ENCODE measurements around the gene LDLRAD3. TPM values are rescaled to one million over a fixed set of nuclear protein-coding genes. Genes with fewer than 3 reads are reported as not detected.
"Not testable (repeated sequence)": the region's sequence is repeated elsewhere in the genome, so short reads cannot be mapped to it uniquely, and the experiment has no call there.

LDLRAD3 gene
- total RNA-seq, 1 experiment from 2014 or later = 14.6 TPM

DNA sequence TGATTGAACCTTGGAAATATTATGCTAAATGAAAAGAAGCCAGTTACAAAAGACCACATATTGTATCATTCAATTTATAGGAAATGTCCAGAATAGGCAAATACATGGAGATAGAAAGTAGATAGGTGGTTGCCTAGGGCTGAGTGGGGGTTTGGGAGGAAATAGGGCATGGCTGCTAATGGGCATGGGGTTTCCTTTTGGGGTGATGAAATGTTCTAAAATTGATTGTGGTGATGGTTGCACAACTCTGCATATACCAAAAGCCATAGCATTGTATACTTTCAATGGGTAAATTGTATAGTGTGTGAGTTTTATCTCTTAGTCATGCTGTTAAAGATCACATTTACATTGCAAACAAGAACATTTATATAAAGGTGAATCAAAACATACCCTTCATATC lies 48.7 kb downstream of the LDLRAD3 start:
- DNase-seq (ENCODE audit: low spot score) = no peak

DNA sequence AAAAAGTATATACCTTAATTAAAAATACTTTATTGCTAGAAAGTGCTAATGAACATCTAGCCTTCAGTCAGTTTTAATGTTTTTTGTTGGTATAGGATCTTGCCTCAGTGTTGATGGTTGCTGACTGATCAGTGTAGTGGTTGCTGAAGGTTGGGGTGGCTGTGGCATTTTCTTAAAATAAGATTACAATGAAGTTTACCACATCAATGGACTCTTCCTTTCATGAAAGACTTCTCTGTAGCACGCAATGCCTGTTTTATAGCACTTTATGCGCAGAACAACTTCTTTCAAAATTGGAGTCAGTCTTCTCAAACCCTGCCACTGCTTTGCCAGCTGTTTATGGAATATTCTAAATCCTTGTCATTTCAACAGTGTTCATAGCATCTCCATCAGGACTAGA lies 50.6 kb downstream of the LDLRAD3 start:
- no peak for DNase-seq (ENCODE audit: low spot score)

DNA sequence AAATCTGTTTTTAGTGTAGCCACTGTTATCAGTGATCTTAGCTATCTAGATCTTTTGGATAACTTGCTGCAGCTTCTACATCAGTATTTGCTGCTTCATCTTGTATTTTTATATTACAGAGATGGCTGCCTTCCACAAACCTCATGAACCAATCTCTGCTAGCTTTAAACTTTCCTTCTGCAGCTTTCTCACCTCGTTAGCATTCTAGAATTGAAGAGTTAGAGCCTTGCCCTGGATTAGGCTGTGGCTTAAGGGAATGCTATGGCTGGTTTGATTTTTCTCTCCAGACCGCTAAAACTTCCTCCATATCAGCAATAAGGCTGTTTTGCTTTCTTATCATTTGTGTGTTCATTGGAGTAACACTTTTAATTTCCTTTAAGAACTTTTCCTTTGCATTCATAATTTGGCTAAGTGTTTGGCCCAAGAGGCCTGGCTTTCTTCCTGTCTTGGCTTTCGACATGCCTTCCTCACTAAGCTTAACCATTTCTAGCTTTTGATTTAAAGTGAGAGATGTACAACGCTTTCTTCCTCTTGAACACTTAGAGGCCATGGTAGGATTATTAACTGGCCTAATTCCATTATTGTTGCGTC lies 51.9 kb downstream of the LDLRAD3 start:
- DNase-seq (ENCODE audit: low spot score) = no peak

DNA sequence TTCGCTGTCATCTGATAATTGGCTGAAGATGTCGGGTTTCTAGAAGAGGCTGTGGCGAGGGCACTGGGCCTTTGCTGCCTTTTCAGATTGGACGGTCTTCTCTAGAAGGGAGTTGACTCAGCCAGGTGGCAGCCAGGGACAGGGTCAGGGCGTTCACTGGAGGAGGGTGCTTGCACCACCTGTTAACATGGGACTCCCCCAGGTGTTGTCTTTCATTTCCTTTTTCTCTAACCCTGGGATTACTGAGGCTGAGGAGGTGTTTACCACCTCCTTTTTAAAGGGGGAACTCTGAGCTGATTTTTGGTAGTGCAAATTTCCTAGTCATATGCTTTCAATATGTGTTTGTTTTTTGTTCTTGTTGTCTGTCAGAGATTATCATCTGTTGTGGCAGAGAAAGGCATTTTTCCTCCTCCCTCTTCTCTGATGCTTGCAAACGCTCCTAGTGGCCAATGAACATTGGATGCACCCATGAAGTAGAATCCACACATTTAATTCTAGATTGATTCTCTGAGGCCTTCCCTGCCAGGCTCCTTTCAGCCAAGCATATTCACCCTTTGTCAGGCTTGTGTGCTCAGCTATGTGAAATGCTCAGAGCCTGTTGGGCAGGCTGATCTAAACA lies 54.1 kb downstream of the LDLRAD3 start:
- no peak for DNase-seq (ENCODE audit: low spot score)

DNA sequence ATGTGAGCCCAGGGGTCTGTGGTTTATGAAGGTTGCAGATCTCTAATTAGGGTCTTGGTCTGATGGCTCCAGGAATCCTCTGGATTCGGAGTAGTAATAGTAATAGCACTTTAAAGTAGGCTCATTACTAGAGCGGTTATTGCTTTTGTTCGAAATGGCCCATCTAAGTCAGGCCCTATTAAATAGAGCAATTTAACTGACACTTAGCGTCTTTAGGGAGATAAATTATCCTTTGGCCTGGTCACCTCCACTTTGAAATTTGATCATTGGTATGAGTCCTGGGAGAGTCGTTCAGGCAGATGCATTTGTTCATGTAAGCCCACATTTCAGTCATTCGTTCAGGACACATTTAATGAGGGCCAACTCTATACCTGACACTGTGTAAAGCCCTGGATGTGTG lies 54.8 kb downstream of the LDLRAD3 start:
- no peak for DNase-seq (ENCODE audit: low spot score)

DNA sequence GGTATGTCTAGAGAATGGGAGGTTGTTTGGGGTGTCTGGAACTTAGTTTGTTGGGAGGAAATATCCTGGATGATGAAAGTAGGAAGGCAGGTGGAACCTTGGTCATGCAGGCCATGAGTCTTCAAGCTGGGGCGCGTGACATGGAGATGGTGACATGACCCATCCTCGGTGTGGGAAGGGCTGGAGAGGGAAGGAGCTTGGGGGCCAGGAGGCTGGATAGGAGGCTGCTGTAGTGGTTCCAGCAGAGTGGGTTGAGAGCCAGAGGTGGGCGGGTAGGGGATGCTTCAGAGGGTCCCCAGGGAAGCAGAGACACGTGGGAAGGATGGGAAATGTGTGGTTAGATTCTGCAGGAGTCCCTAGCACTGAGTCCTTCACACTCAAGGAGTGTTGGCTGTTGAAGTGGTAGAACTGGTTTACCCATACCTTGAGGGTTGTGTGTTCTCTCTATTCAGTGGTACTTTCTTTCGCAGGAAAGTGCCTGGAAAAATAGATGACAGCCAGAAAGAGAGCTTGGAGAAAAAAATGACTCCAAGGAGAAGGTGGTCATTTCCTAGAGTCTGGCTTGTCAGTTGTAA lies 56.8 kb downstream of the LDLRAD3 start:
- DNase-seq (ENCODE audit: low spot score) = no peak

DNA sequence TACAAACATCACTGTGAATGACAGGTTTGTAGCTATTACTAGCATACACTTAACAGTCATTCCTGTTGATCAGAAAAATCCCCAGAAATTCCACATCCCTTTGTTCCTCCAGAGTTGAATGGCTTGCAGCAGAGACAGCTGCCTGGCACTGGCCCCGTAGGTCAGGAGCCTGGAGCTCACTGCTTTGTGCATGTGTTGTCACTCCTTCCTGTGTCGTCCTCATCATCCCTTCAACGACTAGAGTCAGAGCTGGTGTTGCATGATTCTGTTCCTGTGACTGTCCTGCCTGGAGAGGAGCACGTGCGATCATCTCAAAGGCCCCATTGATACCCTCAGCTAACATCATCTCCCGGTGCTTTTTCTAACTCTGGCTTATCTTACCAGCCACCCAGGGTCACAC lies 58.3 kb downstream of the LDLRAD3 start:
- no peak for DNase-seq (ENCODE audit: low spot score)

DNA sequence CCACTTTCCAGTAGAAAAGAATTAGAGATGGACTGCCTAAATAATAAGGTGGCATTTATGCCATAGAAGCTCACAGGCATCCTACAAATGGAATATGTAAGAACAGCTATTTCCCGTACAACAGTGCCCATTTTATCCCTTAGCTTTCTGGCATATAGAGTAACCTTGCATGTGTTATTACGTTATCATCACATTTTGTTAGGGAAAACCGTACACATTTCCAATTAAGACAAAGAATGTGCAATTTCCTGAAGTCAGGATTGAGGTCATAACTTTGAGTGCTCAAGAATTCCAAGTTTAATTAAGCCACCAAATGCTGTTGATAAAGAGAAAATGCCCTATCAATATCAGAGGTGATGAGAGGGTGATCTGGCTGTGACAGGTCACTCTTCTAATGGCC lies 58.9 kb downstream of the LDLRAD3 start:
- DNase-seq (ENCODE audit: low spot score) = no peak

DNA sequence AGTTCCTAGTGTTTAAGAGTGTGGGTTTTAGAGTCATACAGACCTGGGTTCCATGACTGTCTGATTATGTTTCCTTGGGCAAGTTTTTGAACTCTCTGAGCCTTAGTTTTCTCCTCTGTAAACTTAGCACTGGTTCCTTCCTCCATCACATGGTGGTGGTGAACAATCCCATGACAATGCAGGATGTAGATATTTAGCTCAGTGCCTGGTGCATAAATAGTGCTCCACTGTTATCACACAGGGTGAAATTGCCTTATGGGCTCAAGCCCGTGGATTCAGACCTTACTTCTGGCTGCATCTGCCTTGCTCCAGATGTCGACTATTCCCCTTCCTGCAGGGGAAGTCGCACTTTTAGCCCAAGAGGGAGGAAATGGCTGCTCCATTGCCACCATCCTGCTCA lies 62.7 kb downstream of the LDLRAD3 start:
- DNase-seq (ENCODE audit: low spot score) = no peak

DNA sequence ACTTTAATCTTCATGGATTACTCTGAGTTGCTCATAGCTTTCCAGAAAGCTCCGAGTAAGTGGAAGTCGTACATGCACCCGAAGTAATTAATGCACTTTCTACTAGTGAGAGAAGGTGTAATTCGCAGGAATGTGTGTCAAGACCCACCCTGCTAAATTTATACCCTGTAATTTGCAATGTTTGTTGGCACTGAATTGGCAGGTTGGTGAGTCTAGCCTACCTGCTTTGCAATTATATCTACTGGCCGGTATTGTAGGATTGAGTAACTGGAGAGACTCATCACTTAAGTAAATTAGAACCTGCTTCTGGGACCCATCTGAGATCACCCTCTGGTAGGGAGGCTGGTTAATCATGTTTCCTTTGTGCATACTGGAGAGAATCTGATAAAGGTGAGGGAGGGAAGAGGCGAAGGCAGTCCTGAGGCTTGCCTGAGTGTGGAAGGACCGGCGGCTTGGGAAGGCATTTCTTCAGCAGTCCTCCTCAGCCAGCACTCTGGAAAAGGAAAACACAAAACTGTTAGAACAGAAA lies 63.3 kb downstream of the LDLRAD3 start:
- DNase-seq (ENCODE audit: low spot score) = no peak

DNA sequence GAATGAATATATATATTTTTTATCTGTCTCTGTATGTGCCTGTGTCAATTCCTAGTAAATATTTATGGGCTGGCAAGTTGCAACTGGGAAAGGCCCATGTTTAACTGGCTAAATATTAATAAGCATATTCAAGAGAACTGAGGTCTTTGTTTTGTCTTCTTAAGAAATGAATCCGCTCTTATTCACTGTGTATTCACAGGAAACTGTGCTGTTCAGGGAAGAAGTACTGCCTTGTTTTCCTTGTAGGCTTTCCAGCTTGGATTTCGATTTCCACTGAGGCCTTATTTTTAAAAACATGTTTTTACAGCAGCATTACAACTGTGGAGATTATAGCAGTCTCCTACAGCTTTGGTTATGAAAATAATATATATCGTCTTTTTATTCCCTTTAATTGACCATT lies 64.7 kb downstream of the LDLRAD3 start:
- no peak for DNase-seq (ENCODE audit: low spot score)

DNA sequence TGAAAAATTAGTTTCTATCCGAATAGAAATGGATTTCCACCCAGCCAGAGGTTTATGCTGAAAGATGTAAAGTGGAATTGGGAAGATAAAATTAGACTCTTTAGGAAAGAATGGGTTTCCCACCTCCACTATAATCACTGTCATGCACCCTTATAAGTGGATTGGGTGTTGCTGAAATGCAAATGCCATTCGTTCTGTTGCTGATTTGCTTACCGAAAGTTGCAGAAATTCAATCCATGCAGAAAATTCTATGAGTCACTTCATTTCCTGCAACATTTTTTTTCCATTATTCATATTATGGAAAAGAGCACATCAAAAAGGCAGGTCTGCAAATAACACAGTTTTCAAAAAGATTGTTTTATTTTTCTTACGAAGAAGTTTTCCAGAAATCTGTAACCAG lies 65.6 kb downstream of the LDLRAD3 start:
- DNase-seq (ENCODE audit: low spot score) = peak; percentile 64

DNA sequence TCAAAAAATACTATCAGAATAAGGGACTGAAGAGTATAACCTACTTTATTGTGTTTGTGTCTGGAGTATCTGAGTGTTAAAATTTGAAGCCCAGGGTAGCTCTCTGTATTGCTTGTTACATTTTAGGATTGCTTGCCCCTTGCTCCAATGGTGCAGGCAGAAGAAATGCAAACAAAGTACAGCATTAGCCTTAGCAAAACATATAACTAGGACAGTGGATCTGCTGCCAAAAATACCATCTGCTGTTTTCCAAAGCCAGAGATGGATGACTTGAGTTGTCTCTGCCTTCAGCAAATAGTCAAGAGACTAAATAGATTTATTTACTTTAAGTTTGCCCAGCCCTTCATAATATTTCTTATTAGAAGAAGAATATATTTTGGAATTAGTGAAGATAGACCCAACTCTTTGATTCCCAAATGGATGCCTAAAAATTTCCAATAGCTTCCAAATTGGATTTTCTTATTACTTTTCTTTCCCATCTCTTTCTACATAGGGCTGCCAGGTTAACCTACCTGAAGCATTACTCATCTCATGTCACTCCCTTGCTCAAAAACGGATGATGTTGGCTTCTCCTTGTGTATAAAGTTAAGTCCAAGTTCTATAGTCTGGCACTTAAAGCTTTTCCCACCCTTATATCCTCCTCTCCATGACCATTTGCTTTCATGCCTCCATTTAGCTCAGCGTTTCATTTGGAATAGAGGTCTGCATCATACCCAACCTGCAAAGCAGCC lies 66.3 kb downstream of the LDLRAD3 start:
- no peak for DNase-seq (ENCODE audit: low spot score)

DNA sequence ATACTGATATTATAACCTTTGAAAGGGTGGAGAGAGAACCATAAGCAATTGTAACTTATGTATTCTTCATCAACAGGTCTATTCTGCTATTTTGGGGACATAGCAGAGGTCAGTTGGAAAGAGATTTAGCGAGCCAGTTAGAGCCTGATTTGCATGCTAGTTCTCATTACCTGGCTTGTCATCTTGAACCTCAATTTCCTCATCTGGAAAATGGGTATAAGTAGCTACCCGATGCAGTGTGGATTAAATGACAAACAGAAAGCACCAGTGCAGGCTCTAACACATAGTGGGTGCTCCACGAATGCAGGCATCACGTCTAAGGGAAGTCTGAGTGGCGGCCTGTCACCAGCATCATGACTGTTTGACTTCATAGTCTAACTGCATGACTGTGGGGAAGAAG lies 67.7 kb downstream of the LDLRAD3 start:
- no peak for DNase-seq (ENCODE audit: low spot score)

DNA sequence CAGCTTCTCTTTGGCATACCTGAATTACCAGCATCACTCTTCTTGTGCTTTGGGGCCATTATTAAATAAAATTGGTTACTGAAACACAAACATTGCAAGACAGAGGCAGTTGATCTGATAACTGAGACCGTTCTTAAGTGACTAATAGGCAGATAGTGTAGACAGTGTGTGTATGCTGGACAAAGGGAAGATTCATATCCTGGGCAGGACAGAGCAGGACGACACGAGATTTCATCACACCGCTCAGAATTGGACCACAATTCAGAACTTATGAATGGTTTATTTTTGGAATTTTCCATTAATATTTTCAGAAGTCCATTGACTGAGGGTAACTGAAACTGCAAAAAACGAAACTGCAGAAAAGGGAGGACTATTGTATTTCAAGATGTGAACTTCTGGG lies 68.6 kb downstream of the LDLRAD3 start:
- DNase-seq (ENCODE audit: low spot score) = peak; percentile 58

DNA sequence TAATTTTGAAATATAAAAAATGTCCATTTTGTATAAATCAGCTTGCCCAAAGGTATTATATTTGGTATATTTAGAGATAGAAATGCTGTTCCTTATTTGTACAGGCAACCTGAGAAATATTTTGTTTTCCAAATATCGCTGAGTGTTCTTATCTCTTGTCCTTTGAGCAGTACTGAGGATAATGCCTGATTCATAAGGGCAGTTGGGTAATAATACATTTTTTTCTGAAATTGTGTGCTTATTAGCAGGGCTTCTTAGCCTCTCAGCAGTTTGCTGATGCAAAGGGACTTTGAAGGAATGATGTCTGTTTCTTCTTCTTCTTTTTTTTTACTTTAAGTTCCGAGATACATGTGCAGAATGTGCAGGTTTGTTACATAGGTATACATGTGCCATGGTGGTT lies 69.1 kb downstream of the LDLRAD3 start:
- DNase-seq (ENCODE audit: low spot score) = no peak

DNA sequence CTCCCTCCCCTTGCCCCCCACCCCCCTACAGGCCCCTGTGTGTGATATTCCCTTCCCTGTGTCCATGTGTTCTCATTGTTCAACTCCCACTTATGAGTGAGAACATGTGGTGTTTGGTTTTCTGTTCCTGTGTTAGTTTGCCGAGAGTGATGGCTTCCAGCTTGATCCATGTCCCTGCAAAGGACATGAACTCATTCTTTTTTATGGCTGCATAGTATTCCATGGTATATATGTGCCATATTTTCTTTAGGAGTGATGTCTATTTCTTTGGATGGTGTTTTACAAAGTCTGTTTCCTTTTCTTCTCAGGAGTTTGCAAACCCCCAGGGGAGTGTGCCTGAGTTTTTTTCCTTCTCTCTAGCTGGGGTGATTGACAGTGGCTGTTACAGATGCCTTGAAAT lies 69.6 kb downstream of the LDLRAD3 start:
- DNase-seq (ENCODE audit: low spot score) = not testable (repeated sequence)

DNA sequence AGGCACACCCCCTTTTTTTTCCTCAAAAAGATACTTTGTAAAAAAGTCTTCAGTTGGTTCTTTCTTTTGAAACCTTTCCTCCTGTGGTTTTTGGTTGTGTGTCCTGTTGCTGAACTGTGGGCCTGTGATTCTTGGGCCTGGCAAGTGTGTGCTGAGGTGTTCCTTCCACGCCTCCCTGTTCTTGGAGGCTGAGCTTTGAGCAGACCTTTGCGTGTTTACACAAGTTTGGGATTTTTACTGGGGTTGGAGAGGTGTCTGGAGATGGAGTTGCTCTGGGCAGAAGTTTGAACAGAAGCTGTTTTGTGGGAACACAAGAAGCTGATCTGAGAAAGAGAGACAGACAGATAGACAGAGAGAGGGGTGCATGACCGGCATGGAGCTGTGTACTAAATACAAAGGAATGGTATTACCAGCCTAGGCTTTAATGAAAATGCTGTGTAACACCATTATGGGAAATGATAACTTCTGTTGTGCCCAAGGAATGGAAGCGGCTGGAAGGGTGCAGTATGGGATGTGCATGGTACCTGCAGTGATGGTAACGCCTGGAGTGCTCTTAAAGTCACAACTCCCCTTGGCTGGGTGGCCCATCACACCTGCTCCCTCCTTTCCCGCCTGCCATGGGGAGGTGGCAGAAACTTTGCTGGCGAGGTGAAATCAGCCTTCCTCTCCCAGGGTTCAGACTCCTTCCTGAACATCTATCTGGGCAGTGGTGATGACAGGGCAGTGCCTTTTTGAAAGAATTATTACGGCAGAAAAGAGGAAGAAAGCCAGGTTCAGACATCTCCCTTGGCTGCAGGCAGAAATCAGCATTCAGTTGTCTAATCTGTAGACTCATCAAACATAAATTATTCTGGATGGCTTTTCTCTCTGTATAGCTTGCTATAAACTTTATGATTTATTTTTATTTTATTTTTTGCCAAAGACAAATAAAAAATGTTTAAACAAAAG lies 70.4 kb downstream of the LDLRAD3 start:
- no peak for DNase-seq (ENCODE audit: low spot score)

DNA sequence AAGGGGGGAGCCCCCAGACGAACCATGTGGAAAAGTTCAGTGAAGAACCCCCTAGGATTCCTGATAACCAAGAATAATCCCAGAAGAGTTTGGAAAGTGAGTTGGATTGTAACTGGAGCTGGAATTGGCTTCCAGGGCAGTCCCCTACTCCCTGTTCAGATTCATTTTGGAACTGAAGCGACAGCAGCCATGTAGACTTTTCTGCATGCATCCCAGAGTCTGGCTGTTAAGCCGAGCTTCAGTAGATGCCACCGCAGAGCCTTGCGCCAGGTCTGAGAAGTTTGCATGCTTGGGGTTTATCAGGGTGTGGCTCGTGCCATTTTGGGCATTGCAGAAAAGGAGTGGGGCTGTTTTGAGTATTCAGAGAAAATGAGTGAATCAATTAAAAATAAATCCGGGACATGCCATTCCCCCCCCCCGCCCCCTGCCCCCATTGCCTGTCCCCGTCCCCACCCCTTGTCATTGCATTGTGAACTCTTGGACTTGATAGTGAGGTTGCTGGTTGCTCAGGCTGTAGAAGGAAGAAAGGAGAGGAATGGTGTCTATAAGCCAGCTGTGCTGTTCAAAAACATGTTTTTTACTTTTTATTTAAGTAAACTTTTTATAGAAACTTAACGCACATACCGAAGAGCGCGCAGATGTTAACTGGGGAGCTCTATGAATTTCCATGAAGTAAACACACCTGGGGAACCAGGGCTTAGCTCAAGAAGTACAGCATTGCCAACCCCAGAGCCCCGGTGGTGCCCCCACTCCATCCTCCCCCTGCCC lies 71.2 kb downstream of the LDLRAD3 start:
- DNase-seq (ENCODE audit: low spot score) = no peak

DNA sequence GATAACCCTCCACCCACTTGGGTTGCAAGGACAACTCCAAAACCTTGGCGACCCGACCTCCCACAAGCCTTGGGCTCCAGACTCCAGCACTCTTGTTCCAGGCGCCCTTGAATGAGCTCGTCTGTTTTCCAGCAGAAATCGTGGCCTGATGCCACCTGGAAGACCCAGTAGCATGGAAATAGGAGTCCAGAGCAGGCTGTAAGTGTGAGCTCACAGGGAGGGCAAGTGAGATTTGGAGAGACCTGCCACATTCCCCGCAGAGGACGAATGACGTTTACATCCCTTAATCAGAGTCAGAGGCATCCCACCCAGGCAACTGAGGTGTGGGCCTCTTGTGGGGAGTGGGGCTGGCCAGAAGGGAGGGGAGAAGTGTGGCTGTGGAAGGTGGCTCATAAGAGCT lies 71.9 kb downstream of the LDLRAD3 start:
- no peak for DNase-seq (ENCODE audit: low spot score)

DNA sequence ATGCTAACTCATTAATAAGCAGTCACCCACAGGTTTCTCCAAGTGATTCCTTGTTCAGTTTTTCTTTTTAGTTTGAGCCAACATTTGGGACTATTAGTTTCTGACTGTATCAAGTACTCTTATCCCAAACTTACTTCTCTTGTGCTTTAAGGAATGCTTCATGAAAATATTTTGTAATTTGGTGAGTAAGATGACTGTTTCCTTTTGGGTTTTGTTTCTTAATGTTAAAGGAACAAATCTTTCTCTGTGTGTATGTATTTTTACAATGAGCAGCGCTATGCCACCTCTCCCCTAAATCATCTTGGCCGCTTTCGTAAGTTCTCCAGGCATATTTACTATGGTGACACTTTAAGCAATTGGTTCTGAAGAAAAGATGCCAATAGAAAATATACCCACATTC lies 72.4 kb downstream of the LDLRAD3 start:
- no peak for DNase-seq (ENCODE audit: low spot score)

All from A172 (cell line).